HEK293 (cell line): ENCODE data around the gene RANBP10.

ENCODE experiments used
- BCL11A ChIP-seq: fragments of 450-650 bp; formaldehyde crosslinking; IDR thresholded peaks from 2 replicates; pipeline ENCODE4 v1.5.1; 2016; ENCODE audit warnings: low read depth, missing biosample characterization, missing genetic modification characterization
- MYNN ChIP-seq: fragments of 450-650 bp; formaldehyde crosslinking; IDR thresholded peaks from 2 replicates; pipeline ENCODE4 v1.5.1; 2016; ENCODE audit warnings: missing biosample characterization, missing genetic modification characterization, borderline replicate concordance
- ZNF112 ChIP-seq: fragments of 450-650 bp; formaldehyde crosslinking; IDR thresholded peaks from 2 replicates; pipeline ENCODE4 v1.5.0; 2017; ENCODE audit warnings: missing biosample characterization, missing genetic modification characterization
- ZNF146 ChIP-seq: fragments of 450-650 bp; formaldehyde crosslinking; IDR thresholded peaks from 2 replicates; pipeline ENCODE4 v1.5.1; 2016; ENCODE audit warnings: missing biosample characterization, missing genetic modification characterization
- ZNF211 ChIP-seq: fragments of 450-650 bp; formaldehyde crosslinking; IDR thresholded peaks from 2 replicates; pipeline ENCODE4 v1.5.1; 2016; ENCODE audit warnings: low read depth, missing biosample characterization, missing genetic modification characterization
- ZNF274 ChIP-seq, 2 experiments: fragments of 200-500 bp in 1 of 2; fragments of 450-650 bp in 1 of 2; sonication (Bioruptor generic) in 1 of 2; formaldehyde crosslinking in 1 of 2; IDR thresholded peaks; 2 replicates each; pipeline versions ENCODE4 v1.5.1 to v1.6.1; 2014 to 2016; ENCODE audit warnings: borderline replicate concordance in 1 of 2, inconsistent platforms in 1 of 2, low read length in 1 of 2, missing biosample characterization in 1 of 2, missing genetic modification characterization in 1 of 2
- ZNF354C ChIP-seq: fragments of 450-650 bp; formaldehyde crosslinking; IDR thresholded peaks from 2 replicates; pipeline ENCODE4 v1.5.1; 2016; ENCODE audit warnings: missing biosample characterization, missing genetic modification characterization, low read depth, borderline replicate concordance
- ZNF777 ChIP-seq: fragments of 450-650 bp; formaldehyde crosslinking; IDR thresholded peaks from 2 replicates; pipeline ENCODE4 v1.5.1; 2017; ENCODE audit warnings: missing biosample characterization, missing genetic modification characterization, borderline replicate concordance
- TF ChIP-seq, protein P1 (sequence below): fragments of 450-650 bp; formaldehyde crosslinking; IDR thresholded peaks from 2 replicates; pipeline ENCODE4 v1.5.1; 2016; ENCODE audit warnings: missing biosample characterization, missing genetic modification characterization, low read depth
- TF ChIP-seq, protein P2 (sequence below): fragments of 450-650 bp; formaldehyde crosslinking; IDR thresholded peaks from 2 replicates; pipeline ENCODE4 v1.5.1; 2016; ENCODE audit warnings: missing biosample characterization, missing genetic modification characterization
- TF ChIP-seq, protein P3 (sequence below): fragments of 450-650 bp; formaldehyde crosslinking; IDR thresholded peaks from 2 replicates; pipeline ENCODE4 v1.5.1; 2016; ENCODE audit warnings: missing biosample characterization, missing genetic modification characterization

DNA sequence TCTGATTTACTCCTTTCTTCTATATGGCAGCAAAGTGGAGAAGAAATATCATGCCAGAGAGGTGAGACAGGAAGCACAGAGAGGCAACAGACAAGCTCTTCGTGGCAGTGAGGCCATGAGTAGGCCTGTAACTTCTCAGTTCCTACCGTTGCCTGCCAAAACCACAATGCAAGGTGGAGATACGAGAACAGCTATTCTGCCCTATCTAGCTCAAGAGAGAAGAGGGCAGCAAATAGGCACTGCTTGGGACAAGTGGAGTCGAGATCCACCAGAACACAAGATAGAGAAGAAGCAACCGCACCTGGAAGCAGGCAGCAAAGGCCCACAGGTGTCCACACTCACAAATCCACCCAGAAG, 24.8 kb downstream of the RANBP10 start:
- TF ChIP-seq, protein P1, sequence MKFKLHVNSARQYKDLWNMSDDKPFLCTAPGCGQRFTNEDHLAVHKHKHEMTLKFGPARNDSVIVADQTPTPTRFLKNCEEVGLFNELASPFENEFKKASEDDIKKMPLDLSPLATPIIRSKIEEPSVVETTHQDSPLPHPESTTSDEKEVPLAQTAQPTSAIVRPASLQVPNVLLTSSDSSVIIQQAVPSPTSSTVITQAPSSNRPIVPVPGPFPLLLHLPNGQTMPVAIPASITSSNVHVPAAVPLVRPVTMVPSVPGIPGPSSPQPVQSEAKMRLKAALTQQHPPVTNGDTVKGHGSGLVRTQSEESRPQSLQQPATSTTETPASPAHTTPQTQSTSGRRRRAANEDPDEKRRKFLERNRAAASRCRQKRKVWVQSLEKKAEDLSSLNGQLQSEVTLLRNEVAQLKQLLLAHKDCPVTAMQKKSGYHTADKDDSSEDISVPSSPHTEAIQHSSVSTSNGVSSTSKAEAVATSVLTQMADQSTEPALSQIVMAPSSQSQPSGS: no peak
- TF ChIP-seq, protein P2, sequence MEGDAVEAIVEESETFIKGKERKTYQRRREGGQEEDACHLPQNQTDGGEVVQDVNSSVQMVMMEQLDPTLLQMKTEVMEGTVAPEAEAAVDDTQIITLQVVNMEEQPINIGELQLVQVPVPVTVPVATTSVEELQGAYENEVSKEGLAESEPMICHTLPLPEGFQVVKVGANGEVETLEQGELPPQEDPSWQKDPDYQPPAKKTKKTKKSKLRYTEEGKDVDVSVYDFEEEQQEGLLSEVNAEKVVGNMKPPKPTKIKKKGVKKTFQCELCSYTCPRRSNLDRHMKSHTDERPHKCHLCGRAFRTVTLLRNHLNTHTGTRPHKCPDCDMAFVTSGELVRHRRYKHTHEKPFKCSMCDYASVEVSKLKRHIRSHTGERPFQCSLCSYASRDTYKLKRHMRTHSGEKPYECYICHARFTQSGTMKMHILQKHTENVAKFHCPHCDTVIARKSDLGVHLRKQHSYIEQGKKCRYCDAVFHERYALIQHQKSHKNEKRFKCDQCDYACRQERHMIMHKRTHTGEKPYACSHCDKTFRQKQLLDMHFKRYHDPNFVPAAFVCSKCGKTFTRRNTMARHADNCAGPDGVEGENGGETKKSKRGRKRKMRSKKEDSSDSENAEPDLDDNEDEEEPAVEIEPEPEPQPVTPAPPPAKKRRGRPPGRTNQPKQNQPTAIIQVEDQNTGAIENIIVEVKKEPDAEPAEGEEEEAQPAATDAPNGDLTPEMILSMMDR (tag by site-specific recombination): no peak
- TF ChIP-seq ZNF777: no peak
- no peak for TF ChIP-seq ZNF146 (tag by site-specific recombination)
- TF ChIP-seq BCL11A (tag by site-specific recombination): no peak
- no peak for TF ChIP-seq ZNF211 (tag by site-specific recombination)
- TF ChIP-seq ZNF112 (tag by site-specific recombination): no peak
- TF ChIP-seq ZNF274 (IDR thresholded peaks at IDR 0.05; ENCODE audit: low read length): no peak
- TF ChIP-seq ZNF274 (tag by site-specific recombination; IDR thresholded peaks at IDR 0.05; ENCODE audit: borderline replicate concordance): no peak
- TF ChIP-seq MYNN: no peak
- no peak for TF ChIP-seq ZNF354C (tag by site-specific recombination)
- TF ChIP-seq, protein P3, sequence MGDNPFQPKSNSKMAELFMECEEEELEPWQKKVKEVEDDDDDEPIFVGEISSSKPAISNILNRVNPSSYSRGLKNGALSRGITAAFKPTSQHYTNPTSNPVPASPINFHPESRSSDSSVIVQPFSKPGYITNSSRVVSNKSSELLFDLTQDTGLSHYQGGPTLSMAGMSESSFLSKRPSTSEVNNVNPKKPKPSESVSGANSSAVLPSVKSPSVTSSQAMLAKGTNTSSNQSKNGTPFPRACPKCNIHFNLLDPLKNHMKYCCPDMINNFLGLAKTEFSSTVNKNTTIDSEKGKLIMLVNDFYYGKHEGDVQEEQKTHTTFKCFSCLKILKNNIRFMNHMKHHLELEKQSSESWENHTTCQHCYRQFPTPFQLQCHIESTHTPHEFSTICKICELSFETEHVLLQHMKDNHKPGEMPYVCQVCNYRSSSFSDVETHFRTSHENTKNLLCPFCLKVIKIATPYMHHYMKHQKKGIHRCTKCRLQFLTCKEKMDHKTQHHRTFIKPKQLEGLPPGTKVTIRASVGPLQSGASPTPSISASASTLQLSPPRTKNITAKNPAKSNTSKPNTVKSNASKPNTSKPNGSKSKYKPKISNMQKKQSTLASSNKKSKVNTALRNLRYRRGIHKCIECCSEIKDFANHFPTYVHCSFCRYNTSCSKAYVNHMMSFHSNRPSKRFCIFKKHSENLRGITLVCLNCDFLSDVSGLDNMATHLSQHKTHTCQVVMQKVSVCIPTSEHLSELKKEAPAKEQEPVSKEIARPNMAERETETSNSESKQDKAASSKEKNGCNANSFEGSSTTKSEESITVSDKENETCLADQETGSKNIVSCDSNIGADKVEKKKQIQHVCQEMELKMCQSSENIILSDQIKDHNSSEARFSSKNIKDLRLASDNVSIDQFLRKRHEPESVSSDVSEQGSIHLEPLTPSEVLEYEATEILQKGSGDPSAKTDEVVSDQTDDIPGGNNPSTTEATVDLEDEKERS (tag by site-specific recombination): no peak
